ENCODE measurements around the gene UBAC1.
A peak's percentile ranks its signal among the peaks of the same experiment; 100 is the strongest.
"Not testable (repeated sequence)": the region's sequence is repeated elsewhere in the genome, so short reads cannot be mapped to it uniquely, and the experiment has no call there.

Gene UBAC1

DNA sequence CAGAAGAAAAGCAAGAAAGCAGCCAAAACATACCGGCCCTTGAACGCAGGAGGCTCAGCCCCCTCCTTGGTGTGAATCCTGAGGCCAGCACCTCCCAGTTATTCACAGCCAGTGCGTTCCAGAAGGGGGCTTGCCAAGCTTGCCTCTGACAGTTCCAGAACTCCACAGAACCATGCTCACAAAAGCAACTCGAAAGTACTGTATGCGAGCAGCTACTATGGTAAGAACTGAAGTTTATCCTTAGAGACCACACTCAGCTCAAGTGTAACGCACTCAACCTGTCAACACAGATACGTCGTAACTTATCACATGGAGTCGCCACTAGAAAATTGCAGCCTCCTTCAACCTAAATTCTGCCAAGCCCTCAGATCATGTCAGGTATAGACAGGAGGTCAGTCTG, 1.4 kb downstream of the UBAC1 start:
- DNase-seq (ENCODE audit: low spot score): no peak

DNA sequence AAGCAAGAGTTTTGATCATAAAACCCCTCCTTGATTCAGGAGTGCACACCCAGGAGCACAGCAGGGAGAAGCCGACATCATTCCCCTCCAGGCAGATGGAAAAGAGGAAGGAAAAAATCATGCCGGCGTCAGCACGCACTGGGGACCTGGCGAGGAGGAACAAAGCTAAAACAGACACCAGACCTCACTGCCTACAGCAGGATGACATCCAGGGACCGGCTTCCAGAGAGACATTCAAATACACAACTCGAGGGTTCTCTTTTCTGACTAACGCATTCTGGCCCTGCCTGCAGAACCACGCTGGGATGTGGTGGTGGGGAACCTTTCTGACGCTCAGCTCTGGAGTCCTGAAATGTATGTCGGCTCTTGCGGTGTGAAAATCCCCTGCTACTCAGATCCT, 2.7 kb downstream of the UBAC1 start:
- no peak for DNase-seq (ENCODE audit: low spot score)

DNA sequence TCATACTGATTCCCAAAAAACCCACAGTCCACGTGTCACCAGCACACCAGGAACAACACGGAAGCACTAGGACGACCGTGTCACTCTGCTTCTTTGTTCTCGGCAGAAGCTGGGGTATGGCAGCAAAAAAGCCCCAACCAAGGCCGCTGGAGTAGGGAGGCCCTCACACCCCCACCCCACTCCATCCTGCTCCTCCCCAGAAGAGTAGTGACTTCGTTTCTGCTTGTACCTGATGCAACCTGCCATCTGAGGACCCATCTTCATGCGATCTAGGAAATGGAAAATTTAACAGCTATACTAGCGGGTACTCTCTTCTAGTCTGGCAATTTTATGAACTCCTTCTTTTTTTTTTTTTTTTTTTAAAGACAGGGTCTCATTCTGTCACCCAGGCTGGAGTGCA, 3.7 kb downstream of the UBAC1 start:
- DNase-seq (ENCODE audit: low spot score): no peak

DNA sequence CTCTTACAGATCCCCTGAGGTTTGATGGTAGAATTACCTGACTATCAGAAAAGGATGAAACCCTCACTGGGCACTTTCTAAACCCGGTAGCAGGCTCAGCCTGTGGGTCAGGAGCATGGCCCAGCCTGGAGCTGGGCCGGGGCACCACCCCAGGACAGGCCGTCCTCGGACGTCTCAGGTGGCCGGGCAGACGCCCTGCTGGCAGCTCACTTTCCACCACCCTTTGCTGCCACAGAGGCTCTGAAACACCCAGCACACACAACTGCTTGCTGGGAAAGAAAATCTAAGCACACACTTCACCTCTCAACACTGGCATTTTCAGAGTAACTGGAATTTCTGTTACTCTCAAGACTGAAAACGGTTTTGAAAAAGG, 4.4 kb downstream of the UBAC1 start:
- no peak for DNase-seq (ENCODE audit: low spot score)

DNA sequence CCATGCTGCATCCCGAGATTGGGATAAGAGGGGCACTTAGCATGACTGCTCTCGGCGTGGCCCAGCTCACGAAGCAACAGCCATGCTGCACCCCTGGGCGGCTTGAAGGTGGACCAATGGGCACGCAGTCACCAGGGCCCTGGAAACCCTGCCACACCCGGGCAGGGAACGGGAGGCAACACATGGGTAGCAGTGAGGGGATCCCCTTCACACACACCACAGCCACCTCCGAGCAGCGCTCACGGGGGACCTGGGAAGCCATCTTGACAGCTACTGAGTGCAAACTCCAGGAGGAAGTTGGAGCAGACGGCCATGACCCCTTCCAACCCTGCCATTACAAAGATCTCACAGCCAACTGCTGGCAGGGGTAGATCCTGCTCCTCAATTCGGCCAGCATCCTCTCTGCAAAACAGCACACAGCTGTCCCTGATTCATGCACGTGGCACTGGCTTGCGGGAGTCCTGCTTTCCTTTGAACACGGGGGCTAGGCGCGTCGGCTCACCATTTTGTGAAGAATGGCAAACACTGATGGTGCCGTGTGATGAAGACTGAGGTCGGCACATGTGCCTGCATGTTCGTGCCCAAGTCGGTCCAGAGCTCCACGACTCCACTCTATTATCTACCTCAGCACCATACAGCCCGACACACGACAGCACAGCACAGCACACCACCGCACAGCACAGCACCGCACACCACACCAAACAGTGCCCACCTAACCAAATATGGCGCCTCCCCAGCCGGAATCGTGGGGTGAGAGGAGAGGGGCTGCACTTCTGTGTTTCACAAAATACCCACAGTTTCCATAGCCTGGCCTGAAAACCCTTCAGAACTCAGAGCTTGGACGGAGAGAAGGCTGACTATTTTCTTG, 5.0 kb downstream of the UBAC1 start:
- DNase-seq (ENCODE audit: low spot score): no peak

DNA sequence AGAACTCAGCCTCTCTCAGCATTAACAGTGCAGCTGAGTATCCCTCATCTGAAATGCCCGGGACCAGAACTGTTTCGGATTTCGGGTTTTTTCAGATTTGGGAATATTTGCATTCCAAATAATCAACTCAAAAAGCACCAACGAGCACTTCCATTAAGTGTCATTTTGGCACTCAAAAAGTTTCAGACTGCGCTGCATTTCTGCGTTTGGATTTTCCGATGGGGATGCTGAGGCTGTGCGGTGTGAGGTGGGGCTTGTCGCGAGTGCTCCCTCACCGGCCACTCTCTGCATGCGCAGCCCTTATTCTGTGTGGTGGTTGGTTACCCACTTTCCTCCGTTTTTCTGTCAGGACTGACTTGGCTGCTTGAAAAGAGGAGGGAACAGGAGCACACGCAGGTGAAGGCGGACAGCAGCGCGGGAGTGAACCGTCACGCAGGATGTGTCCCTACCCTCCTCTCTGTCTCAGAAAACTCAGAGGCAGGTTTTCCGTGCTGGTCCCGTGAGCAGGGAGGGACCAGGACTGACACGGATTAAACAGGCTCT, 8.4 kb downstream of the UBAC1 start:
- DNase-seq (ENCODE audit: low spot score): no peak

DNA sequence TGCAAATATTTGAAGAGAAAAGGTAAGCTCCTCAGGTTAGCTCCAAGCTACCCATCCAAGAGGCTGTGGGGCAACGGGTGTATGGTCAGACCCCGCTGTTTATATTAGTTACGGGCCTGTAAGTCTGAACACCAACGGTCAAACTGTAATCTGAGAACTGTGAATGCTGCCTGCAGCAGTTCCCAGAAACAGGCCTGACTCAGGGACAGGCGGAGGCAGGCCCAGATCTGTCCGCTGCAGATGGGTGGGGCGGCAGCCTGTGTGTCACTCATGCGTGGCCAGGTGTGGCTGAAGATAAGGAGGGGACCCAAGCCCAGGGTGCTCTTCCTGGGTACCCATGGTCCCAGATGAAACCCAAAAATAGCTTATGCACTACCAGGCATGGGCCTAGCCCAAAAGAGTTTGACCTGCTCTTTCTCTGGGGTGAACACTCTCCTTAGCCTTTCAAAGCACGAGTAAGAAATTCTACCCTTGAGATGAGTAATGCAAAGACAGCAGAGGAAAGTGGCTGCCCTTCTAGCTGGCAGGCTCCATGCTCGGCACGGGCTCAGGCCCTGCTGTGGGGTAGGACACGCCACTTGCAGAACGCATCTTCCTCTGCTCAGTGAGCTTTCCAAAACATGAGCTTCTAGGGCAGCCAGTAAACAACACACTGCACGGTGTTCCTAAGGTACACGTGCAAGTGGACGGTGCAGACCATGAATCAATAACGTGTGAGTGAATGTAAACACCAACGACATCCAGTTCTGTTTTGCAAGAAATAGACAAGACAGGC, 9.1 kb downstream of the UBAC1 start:
- DNase-seq (ENCODE audit: low spot score): no peak

DNA sequence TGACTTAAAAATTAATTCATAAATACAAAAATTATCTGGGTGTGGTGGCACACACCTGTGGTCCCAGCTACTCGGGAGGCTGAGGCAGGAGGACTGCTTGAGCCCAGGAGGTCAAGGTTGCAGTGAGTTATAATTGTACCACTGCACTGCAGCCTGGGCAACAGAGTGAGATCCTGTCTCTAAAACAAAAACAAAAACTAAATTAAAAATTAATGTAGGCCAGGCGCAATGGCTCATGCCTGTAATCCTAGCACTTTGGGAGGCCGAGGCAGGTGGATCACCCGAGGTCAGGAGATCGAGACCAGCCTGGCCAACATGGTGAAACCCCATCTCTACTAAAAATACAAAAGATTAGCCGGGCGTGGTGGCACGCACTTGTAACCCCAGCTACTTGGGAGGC, 9.9 kb downstream of the UBAC1 start:
- not testable (repeated sequence) for DNase-seq (ENCODE audit: low spot score)

DNA sequence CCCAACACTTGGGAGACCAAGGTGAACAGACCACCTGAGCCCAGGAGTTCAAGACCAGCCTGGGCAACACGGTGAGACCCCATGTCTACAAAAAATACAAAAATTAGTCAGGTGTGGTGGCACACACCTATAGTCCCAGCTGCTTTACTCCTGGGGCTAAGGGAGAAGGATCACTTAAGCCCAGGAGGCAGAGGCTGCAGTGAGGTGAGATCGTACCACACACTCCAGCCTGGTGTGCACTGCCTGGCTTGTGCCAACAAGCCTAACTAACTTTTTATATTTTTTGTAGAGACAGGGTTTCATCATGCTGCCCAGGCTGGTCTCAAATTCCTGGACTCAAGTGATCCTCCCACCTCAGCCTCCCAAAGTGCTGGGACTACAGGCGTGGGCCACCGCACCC, 10.3 kb downstream of the UBAC1 start:
- DNase-seq (ENCODE audit: low spot score): not testable (repeated sequence)

DNA sequence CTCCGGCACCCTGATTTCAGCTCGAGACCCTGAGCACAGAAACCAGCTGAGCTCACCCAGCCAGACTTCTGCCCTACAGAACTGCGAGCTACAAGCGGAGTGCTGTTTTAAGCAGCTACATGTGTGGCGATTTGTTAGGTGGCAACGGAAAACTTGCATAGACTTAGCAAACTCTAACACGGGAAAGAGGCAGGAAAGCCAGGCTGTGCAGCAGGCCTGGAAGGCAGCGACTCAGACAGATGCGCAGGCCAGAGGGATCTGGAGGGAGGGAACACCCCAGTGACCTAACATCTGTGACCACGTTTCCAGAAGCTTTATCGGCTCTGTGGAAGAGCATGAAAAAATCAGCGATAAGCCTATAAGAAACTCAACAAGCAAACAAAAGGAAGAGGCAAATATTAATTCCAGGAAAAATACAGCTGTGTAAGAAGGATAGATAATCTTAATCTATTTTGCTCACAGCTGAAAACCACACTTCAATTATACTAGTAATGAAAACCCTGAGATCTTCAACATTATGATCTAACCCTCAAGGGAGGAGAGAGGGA, 11.0 kb downstream of the UBAC1 start:
- no peak for DNase-seq (ENCODE audit: low spot score)

DNA sequence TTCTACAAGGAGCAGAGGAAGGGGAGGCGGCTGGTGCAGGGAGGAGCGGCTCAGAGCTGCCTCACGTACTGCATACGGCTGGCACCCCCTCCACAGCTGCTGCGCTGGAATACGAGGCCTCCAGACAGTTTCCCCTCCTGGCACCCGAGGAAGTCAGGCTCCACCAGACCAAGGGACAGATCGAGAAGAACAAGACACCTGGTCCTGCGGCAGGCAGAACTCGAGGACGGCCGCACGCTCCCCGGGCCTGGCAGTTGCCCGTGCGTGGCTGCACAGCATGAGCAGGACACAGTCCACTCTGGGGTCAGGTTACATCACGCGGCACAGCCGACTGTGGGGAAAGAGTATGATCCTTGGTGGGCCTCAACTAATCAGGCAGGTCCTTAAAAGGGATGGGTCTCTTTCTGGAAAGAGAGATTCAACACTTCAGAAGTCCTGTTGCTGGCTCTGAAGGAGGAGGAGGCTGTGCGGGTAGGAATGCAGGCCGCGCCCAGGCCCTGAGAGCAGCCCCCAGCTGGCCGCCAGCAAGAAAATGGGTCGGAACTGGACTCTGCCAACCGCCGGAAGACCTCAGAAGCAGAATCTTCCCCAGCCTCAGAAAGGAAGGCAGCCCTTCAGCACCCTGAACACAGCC, 11.6 kb downstream of the UBAC1 start:
- DNase-seq (ENCODE audit: low spot score): no peak

DNA sequence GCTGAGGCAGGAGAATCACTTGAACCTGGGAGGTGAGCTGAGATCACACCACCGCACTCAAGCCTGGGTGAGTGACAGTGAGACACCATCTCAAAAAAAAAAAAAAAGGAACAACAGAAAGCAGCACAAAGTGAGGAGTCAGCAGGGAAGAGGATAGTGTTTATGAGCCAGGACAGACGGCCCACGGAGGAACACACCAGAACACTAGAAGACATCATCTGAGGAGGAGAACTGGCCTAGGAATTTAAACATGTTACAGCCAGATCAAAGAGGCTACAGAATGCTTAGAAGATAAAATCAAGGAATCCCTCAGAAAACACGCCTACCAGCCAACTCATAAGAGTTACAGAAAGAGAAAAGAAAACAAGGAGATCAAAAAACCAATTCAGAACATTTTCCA, 12.2 kb downstream of the UBAC1 start:
- no peak for DNase-seq (ENCODE audit: low spot score)

DNA sequence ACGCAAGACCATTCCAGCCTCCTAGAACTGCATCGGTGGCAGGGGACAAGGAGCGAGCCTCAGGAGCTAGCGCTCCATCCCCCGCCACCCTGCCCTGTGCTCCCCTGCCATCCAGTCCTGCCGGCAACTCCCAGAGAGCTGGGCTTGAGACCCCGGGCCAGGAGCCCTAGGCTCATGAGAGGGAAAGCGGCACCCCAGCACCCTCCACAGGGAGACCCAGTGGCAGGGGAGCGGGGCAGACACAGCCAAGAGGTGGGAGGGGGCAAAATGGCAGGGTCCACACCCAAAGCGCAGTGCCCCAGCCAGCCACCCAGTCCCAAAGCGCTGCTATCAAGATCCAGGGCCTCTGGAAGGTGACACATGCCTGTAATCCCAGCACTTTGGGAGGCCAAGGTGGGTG, 12.7 kb downstream of the UBAC1 start:
- no peak for DNase-seq (ENCODE audit: low spot score)

DNA sequence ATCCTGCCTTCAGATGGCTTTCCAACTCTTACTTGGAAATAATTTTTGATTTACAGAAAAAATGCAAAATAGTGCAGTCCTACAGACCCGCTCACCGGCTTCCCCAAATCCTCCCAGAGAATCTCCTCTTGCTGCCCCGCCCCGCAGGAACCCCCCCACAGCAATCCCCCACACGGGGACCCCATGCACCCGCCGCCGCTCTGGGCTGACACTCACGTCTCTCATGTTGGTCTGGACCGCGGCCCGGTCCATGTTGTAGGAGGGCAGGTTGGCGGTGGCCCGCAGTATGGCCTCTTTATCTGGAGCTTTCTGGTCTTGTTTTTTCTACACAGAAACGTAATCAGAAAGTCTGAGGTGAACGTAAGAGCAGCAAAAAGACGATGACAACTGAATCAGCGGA, 13.6 kb downstream of the UBAC1 start:
- DNase-seq (ENCODE audit: low spot score): no peak

DNA sequence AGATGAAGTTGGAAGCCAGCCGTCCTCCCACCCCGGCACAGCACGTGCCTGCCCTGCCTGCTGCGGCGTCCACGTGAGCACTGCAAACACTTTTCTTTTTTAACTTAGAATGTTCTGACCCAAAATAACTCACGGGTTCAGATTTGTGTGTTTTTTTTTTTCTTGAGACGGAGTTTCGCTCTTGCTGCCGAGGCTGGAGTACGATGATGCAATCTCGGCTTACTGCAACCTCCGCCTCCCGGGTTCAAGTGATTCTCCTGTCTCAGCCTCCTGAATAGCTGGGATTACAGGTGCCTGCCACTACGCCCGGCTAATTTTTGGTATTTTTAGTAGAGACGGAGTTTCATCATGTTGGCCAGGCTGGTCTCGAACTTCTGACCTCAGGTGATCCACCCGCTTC, 14.1 kb downstream of the UBAC1 start:
- DNase-seq (ENCODE audit: low spot score): not testable (repeated sequence)

DNA sequence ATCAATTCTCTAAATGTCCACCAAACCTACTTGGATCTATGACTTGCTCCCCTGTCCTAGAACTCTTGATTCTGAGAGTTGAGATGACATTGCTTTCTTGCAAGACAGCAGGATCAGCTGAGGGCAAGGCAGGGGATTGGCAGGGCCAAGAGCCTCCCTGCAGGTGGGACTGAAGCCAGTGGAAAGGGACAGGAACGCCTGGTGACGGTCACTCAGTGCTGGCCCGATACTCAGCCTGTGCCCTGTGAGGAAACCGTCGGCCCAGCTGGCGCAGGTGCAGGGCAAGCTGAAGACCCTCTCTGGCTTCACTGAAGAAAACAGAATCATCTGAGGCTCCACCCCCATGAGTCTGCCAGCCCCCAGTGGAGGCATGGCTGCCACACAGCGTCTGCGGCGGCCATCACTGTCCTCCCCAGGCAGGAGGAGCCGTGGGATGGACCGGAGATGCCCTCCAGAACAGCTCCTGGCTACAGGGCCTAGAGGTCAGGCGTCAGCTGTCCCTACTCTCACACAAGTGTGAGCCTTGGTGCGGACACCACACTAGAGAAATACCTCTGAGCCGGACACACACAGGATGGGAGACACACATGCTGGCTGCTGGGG, 14.7 kb downstream of the UBAC1 start:
- peak; percentile 18 for DNase-seq (ENCODE audit: low spot score)

DNA sequence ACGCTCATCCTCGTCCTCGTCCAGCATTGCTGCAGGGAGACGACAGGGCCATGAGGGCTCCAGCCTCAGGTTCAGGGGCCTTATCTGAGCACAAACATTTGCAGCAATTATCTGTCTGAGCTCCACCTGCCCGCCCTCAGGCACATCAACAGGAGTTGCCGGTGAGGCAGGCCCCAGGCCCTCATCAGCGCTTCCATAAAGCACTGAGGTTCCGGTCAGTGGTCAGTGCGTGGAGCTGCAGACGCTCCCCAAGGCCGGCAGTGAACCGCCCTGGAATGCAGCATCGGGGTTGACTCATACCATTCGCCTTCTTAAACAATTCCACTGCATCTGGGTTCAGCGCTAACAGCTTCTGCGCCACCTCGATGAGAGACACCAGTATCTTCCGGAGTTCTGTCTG, 15.2 kb downstream of the UBAC1 start:
- no peak for DNase-seq (ENCODE audit: low spot score)

DNA sequence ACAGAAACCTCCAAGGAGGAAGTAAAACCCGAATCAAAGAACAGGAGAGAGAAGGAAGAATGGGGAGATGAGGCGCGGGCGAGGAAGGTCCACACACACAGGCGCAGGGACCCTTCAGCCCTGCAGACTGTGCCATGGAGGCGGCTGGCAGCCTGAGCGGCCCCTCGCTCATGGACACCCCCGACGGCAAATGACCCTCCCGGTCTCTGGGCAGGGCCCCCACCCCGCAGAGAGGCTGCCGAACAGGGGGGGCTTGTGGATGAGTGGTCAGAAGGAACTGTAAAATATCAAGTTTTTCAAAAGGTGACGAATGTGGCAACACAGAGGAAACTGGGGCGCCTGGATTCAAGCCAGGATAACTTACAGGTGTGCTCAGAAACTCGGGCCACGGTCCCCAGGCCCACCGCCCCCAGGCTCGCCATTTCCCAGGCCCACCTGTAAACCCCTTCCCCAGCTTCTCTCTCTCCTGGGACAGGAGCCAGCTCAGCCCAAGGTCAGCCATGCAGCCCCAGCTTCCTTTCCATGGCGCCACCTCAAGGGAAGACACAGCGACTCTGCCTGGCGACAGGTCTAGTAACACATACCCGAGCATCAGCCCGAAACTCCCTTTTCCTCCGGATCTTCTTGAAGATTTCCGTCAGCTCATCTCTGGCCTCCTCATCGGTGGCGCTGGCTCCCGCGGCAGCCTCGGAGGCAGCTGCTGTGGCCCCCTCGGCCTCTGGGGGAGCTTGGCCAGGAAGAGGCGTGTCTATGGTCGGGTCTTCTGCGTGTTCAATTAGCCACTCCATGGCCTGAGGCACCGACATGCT, 16.5 kb downstream of the UBAC1 start:
- DNase-seq (ENCODE audit: low spot score): no peak

DNA sequence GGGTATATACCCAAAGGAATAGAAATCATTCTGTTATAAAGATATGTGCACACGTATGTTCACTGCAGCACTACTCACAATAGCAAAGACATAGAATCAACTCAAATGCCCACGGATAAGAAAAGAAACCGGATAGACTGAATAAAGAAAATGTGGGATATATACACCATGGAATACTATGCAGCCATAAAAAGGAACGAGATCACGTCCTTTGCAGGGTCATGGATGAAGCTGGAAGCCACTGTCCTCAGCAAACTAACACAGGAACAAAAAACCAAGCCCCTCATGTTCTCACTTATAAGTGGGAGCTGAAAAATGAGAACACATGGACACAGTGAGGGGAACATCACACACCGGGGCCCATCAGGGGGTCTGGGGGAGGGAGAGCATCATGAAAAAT, 17.6 kb downstream of the UBAC1 start:
- not testable (repeated sequence) for DNase-seq (ENCODE audit: low spot score)

DNA sequence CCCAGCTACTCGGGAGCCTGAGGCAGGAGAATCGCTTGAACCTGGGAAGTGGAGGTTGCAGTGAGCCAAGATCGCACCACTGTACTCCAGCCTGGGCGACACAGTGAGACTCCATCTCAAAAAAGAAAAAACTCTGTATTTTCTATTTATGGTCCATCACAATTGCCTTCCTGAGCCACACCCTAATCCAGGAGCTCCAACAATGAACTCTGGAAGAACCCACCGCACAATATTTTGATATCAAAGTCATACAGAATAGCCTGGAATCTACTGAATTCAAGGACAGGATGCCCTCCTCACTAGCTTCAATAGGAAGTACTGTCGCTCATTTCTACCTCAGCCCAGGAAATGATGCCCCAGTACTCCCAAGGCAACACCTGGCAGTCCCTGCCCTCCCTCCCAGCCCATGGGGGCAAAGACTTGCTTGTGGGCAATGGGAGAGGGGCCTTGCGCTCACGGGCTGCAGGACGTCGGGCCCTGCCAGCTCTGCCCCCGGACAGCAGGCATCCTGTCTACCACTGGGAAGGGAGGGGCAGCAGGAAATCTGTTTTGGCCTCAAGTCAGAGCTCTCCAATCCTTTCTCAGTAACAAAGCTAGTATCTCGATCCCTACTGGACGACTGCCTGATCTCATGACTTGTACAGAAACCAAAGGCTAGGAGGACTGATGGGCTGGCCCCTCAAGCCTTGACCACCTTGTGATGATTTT, 19.7 kb downstream of the UBAC1 start:
- no peak for DNase-seq (ENCODE audit: low spot score)
